BE2C (cell line): ENCODE data around the gene RAB9A.

Experiments used
- DNase-seq: peaks from one replicate; pipeline ENCODE4 v3.0.0-alpha.2; 2020
- H3K27me3 ChIP-seq: fragments of 250-450 bp; sonication (Bioruptor Pico); 2 replicates; pipeline ENCODE4 v1.5.1; 2020; ENCODE audit warnings: mild to moderate bottlenecking
- H3K36me3 ChIP-seq: fragments of 250-450 bp; sonication (Bioruptor Pico); 2 replicates; pipeline ENCODE4 v1.5.1; 2020; ENCODE audit warnings: mild to moderate bottlenecking
- H3K4me1 ChIP-seq: fragments of 250-450 bp; sonication (Bioruptor Pico); 2 replicates; pipeline ENCODE4 v1.5.1; 2020
- H3K4me3 ChIP-seq: 2 replicates; pipeline ENCODE4 v1.5.1; 2011; ENCODE audit warnings: low read depth, low read length
- H3K9me3 ChIP-seq: fragments of 250-450 bp; sonication (Bioruptor Pico); 2 replicates; pipeline ENCODE4 v1.5.1; 2020
- CTCF ChIP-seq: IDR thresholded peaks from 2 replicates; pipeline ENCODE4 v1.5.1; 2012; ENCODE audit warnings: mild to moderate bottlenecking, low read depth, low read length

The RAB9A gene

GRCh38 chrX:13690836-13691235 is 1.9 kb downstream of the RAB9A start:
- Histone ChIP-seq H3K36me3 (no peaks in the 10 kb centered on the region), H3K9me3 (no peaks in the 10 kb centered on the region), H3K27me3 (no peaks in the 10 kb centered on the region), H3K4me1 (peaks cover 5% of the 10 kb centered on the region; the same call in 1 of the 2 replicates), H3K4me3 (peak overlapping the region; percentile 85)
- no peak for TF ChIP-seq CTCF
- DNase-seq: no peak

- TF ChIP-seq CTCF: no peak
- no peaks in the 10 kb centered on the region for H3K9me3 ChIP-seq
- no peaks in the 10 kb centered on the region for H3K36me3 ChIP-seq
- no peak overlapping the region for H3K4me3 ChIP-seq
- H3K27me3 ChIP-seq: no peaks in the 10 kb centered on the region
- no peak for DNase-seq
- H3K4me1 ChIP-seq: peaks cover 5% of the 10 kb centered on the region; the same call in 1 of the 2 replicates
Observed at GRCh38 chrX:13691841-13692371, 3.0 kb downstream of the RAB9A start.

DNA sequence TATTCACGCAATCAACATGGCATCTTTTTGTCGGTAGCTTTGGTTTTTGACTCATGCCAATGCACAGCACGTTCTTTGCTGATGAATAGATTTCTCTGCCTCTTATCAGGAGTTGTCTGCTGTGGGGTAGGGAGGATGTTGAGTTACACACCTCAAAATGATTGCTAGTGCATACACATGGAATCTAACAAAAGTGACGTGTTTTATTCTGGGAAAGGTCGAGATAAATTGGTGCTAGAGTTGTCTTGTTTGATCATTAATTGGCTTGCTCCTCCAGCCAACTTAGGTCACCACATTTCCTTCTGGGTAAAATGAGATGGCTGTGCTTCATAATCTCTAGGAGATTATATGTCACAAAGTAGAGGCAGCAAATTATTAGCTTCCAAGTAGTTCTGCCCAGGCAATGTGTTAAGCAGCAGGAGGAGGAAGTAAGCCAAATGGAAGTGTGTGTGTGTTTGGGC is 3.9 kb downstream of the RAB9A start:
- DNase-seq: no peak
- no peak overlapping the region for H3K4me3 ChIP-seq
- H3K36me3 ChIP-seq: no peaks in the 10 kb centered on the region
- TF ChIP-seq CTCF: no peak
- H3K4me1 ChIP-seq: peaks cover 5% of the 10 kb centered on the region; the same call in 1 of the 2 replicates
- no peaks in the 10 kb centered on the region for H3K27me3 ChIP-seq
- no peaks in the 10 kb centered on the region for H3K9me3 ChIP-seq

DNA sequence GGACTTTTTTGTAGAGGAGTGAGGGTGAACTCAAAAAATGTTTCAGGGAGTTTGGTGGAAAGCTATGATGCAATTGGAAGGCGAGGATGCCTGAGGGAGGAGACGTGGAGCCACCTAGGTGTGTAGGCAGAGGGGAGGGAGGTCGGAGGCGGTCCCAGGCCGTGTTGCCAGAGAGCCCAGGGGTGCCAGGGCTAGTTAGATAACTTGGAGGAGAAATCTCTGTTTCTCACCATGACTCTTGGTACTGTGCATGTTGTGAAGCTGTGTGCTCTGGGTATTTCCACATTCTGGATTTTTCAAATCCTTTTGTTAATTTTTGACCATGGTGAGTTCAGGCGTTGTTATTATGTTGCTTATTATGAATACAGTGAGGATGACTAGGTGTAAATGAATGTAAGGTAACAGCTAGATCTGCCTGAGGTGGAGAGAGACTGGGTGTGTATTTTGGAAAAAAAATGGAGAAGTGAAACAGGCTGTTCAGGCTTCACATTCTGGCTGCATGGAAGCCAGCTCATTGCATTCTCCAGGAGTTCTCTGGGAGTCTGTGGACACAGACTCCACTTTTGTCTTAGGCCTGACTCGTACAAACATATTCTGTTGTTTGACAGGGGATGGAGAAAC is 4.5 kb downstream of the RAB9A start:
- H3K4me3 ChIP-seq: no peak overlapping the region
- DNase-seq: no peak
- peaks cover 5% of the 10 kb centered on the region; the same call in 1 of the 2 replicates for H3K4me1 ChIP-seq
- no peak for TF ChIP-seq CTCF
- H3K36me3 ChIP-seq: no peaks in the 10 kb centered on the region
- no peaks in the 10 kb centered on the region for H3K9me3 ChIP-seq
- H3K27me3 ChIP-seq: no peaks in the 10 kb centered on the region

DNA sequence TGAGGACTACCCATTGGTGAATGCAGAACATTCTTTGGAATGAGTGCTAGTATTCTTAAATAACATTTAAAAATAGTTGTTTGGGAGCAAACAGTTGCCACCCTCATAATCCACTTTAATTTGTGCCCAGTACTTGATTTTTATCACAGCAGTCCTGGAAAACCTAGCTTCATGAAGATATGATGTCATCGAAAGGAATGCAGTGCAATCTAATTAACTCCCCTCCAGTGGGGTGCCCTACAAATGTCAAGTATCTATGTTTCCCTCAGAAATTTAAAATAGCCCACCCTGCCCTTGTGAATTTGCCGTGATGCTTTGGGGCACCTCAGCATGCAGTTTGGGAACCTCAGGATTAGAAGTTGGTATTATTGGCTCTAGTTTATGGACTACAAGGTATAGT is 5.4 kb downstream of the RAB9A start:
- no peak for DNase-seq
- no peaks in the 10 kb centered on the region for H3K27me3 ChIP-seq
- no peaks in the 10 kb centered on the region for H3K36me3 ChIP-seq
- no peak overlapping the region for H3K4me3 ChIP-seq
- H3K9me3 ChIP-seq: no peaks in the 10 kb centered on the region
- TF ChIP-seq CTCF: no peak
- peaks cover 5% of the 10 kb centered on the region; the same call in 1 of the 2 replicates for H3K4me1 ChIP-seq

DNA sequence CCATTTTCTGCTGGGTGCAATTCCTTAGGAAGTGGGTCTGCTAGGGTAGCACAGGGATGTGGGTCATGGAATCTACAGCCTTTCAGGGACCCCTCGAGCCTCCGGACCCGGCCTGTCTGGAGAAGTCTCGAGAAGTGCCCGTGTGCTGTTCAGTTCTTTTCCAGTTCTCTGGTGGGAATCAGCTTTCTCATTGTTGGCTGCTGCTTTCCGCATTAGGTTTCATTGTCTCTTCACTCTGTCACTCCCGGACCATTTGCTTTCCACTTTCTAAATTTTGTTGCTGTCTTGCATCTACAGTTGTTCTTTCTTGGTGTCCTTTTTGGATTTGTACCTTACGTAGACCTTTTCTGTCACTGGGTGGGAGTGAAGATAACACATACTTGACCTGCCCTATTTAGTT is 6.1 kb downstream of the RAB9A start:
- peaks cover 5% of the 10 kb centered on the region; the same call in 1 of the 2 replicates for H3K4me1 ChIP-seq
- H3K27me3 ChIP-seq: no peaks in the 10 kb centered on the region
- DNase-seq: no peak
- TF ChIP-seq CTCF: no peak
- H3K9me3 ChIP-seq: no peaks in the 10 kb centered on the region
- H3K4me3 ChIP-seq: no peak overlapping the region
- H3K36me3 ChIP-seq: no peaks in the 10 kb centered on the region
